Liver (tissue), 9 donors: ENCODE results near the gene CES4A. TPM values are rescaled to one million over a fixed set of nuclear protein-coding genes. Genes with fewer than 3 reads are reported as not detected.

ENCODE experiments used
- DNase-seq: peaks from one replicate; pipeline ENCODE4 v3.0.0-alpha.2; 2017; ENCODE audit warnings: low spot score
- H3K27ac ChIP-seq, 2 donors: one replicate each; pipeline ENCODE4 v1.7.0; 2013; ENCODE audit warnings: inconsistent platforms in 2 of 2, low read length in 2 of 2, control low read depth in 1 of 2, low read depth in 1 of 2, mild to moderate bottlenecking in 1 of 2
- H3K27me3 ChIP-seq, 4 donors: one replicate each; pipeline versions ENCODE4 v1.6.1 to v1.7.0; 2013; ENCODE audit warnings: low read length in 3 of 4, inconsistent platforms in 1 of 4, mild to moderate bottlenecking in 1 of 4, moderate library complexity in 1 of 4; ENCODE audit not compliant: control insufficient read depth in 4 of 4, insufficient read depth in 4 of 4
- H3K36me3 ChIP-seq, 4 donors: one replicate each; pipeline versions ENCODE4 v1.6.1 to v1.7.0; 2013; ENCODE audit warnings: low read length in 3 of 4, mild to moderate bottlenecking in 3 of 4, low read depth in 1 of 4, moderate library complexity in 1 of 4; ENCODE audit not compliant: control insufficient read depth in 4 of 4, insufficient read depth in 3 of 4
- H3K4me1 ChIP-seq, 4 donors: one replicate each; pipeline versions ENCODE4 v1.6.1 to v1.7.0; 2013; ENCODE audit warnings: low read length in 3 of 4, mild to moderate bottlenecking in 3 of 4, moderate library complexity in 1 of 4; ENCODE audit not compliant: control insufficient read depth in 4 of 4, insufficient read depth in 4 of 4
- H3K4me3 ChIP-seq, 3 donors: one replicate each; pipeline versions ENCODE4 v1.6.1 to v1.7.0; 2013; ENCODE audit warnings: low read length in 3 of 3, control low read depth in 1 of 3, low read depth in 1 of 3, mild to moderate bottlenecking in 1 of 3
- H3K9ac ChIP-seq, 2 donors: one replicate each; pipeline ENCODE4 v1.7.0; 2013; ENCODE audit warnings: low read length in 2 of 2, mild to moderate bottlenecking in 2 of 2, moderate library complexity in 2 of 2, control low read depth in 1 of 2, low read depth in 1 of 2
- H3K9me3 ChIP-seq, 4 donors: one replicate each; pipeline versions ENCODE4 v1.6.1 to v1.7.0; 2013; ENCODE audit warnings: low read length in 3 of 4; ENCODE audit not compliant: control insufficient read depth in 4 of 4
- CTCF ChIP-seq: fragments of 150-350 bp; IDR thresholded peaks from 2 replicates; pipeline ENCODE4 v1.5.1; 2017; ENCODE audit warnings: improper control_type of control experiment, low read depth, low read length; ENCODE audit not compliant: missing input control
- EGR1 ChIP-seq, 2 donors: IDR thresholded peaks; 2 replicates each; pipeline ENCODE4 v1.6.1; 2016 to 2018; ENCODE audit warnings: antibody characterized with exemption in 2 of 2, low read depth in 2 of 2
- FOXA1 ChIP-seq: IDR thresholded peaks from 2 replicates; pipeline ENCODE4 v1.6.1; 2016; ENCODE audit warnings: antibody characterized with exemption
- FOXA2 ChIP-seq: IDR thresholded peaks from 2 replicates; pipeline ENCODE4 v1.6.1; 2016; ENCODE audit warnings: antibody characterized with exemption
- GABPA ChIP-seq, 2 donors: IDR thresholded peaks in 1 of 2; conservative IDR thresholded peaks in 1 of 2; 2 replicates each; pipeline ENCODE4 v1.6.1; 2016; ENCODE audit warnings: antibody characterized with exemption in 2 of 2, mild to moderate bottlenecking in 1 of 2, moderate library complexity in 1 of 2
- HNF4A ChIP-seq, 2 donors: conservative IDR thresholded peaks; 2 replicates each; pipeline ENCODE4 v1.6.1; 2016; ENCODE audit warnings: antibody characterized with exemption in 2 of 2, mild to moderate bottlenecking in 2 of 2
- HNF4G ChIP-seq: IDR thresholded peaks from 2 replicates; pipeline ENCODE4 v1.6.1; 2016; ENCODE audit warnings: antibody characterized with exemption
- JUND ChIP-seq, 2 donors: IDR thresholded peaks; 2 replicates each; pipeline ENCODE4 v1.6.1; 2016; ENCODE audit warnings: antibody characterized with exemption in 2 of 2
- MAX ChIP-seq: IDR thresholded peaks from 2 replicates; pipeline ENCODE4 v1.6.1; 2016; ENCODE audit warnings: antibody characterized with exemption
- NR2F2 ChIP-seq: IDR thresholded peaks from 2 replicates; pipeline ENCODE4 v1.6.1; 2016; ENCODE audit warnings: antibody characterized with exemption
- RAD21 ChIP-seq, 2 donors: IDR thresholded peaks; 2 replicates each; pipeline ENCODE4 v1.6.1; 2016; ENCODE audit warnings: antibody characterized with exemption in 2 of 2, mild to moderate bottlenecking in 2 of 2
- REST ChIP-seq: IDR thresholded peaks from 2 replicates; pipeline ENCODE4 v1.6.1; 2016; ENCODE audit warnings: antibody characterized with exemption, mild to moderate bottlenecking
- RXRA ChIP-seq, 2 donors: IDR thresholded peaks; 2 replicates each; pipeline ENCODE4 v1.6.1; 2017 to 2018; ENCODE audit warnings: antibody characterized with exemption in 2 of 2, mild to moderate bottlenecking in 1 of 2
- SP1 ChIP-seq: IDR thresholded peaks from 2 replicates; pipeline ENCODE4 v1.6.1; 2018; ENCODE audit warnings: antibody characterized with exemption, mild to moderate bottlenecking
- TAF1 ChIP-seq: conservative IDR thresholded peaks from 2 replicates; pipeline ENCODE4 v1.6.1; 2016; ENCODE audit warnings: antibody characterized with exemption, mild to moderate bottlenecking
- YY1 ChIP-seq: IDR thresholded peaks from 2 replicates; pipeline ENCODE4 v1.6.1; 2016; ENCODE audit warnings: antibody characterized with exemption, mild to moderate bottlenecking
- ZBTB33 ChIP-seq: IDR thresholded peaks from 2 replicates; pipeline ENCODE4 v1.6.1; 2016; ENCODE audit warnings: antibody characterized with exemption
- WGBS: extraction: QIAGEN DNeasy Blood & Tissue Kit; methylation state at CpG from one replicate; pipeline ENCODE4 v1.1.7; 2013; 5-methylcytosine and 5-hydroxymethylcytosine counted together
- polyA plus RNA-seq, 2 donors: library from polyadenylated mRNA; stranded (reverse) in 1 of 2; unstranded in 1 of 2; fragments of 200-250 nt in 1 of 2; fragments of >200 nt in 1 of 2; fragmentation: Nextera tagmentation in 1 of 2; extraction: Ambion mirVana in 1 of 2; gene quantifications; one replicate each; pipeline versions ENCODE4 v1.2.1 to v1.2.3, GENCODE V29; 2013 to 2015
- total RNA-seq, 2 donors: library from RNA; depleted of rRNA; stranded (reverse); fragments of >200 nt; gene quantifications; one replicate each; pipeline ENCODE4 v1.2.3, GENCODE V29; 2014
- donor health status: healthy.
- donor health status: healthy.
- donor health status: healthy.
- donor health status: healthy.
- donor health status: healthy.

Gene CES4A
- total and polyA plus RNA-seq, 4 donors: 1.6 to 20.5 (median 11.3) TPM

- TF ChIP-seq CTCF (peak; percentile 91), FOXA2 (no peak), SP1 (peak; percentile 42), GABPA (IDR thresholded peaks at IDR 0.05 in 1 of 2, conservative IDR thresholded peaks at IDR 0.05 in 1 of 2) (no peak)
Observed at GRCh38 chr16:67017810-67018488, 29.6 kb downstream of the CES4A start (continued).

GRCh38 chr16:67019171-67019570, 30.8 kb downstream of the CES4A start:
- H3K27ac ChIP-seq: no peak overlapping the region
- 91% methylated on average over 8 of the region's 8 CpGs for WGBS
- H3K9me3 ChIP-seq: no peaks in the 10 kb centered on the region
- peaks cover 0 to 3% (median 2%) of the 10 kb centered on the region in 4 donors for H3K4me1 ChIP-seq
- H3K36me3 ChIP-seq: no peaks in the 10 kb centered on the region
- no peak overlapping the region for H3K9ac ChIP-seq
- no peak for DNase-seq
- TF ChIP-seq MAX (no peak), ZBTB33 (no peak), YY1 (no peak), TAF1 (no peak), HNF4G (no peak), GABPA (IDR thresholded peaks at IDR 0.05 in 1 of 2, conservative IDR thresholded peaks at IDR 0.05 in 1 of 2) (no peak), FOXA1 (no peak), FOXA2 (no peak), CTCF (no peak), EGR1 (IDR thresholded peaks at IDR 0.05; ENCODE audit: low read depth in 2 of 2) (no peak), SP1 (no peak), RXRA (IDR thresholded peaks at IDR 0.05) (no peak), HNF4A (conservative IDR thresholded peaks at IDR 0.05) (no peak), NR2F2 (no peak), RAD21 (IDR thresholded peaks at IDR 0.05) (no peak), JUND (IDR thresholded peaks at IDR 0.05) (no peak), REST (no peak)
- no peak overlapping the region for H3K4me3 ChIP-seq
- H3K27me3 ChIP-seq: no peaks in the 10 kb centered on the region
